Activated CD4-positive, CD25-positive, alpha-beta regulatory T cell (primary cell): ENCODE data around the gene OSBPL10.

Experiments used
- DNase-seq, 4 experiments: peaks; one replicate each; lab custom pipeline; 2025; lab: John Stamatoyannopoulos, UW

The OSBPL10 gene

DNA sequence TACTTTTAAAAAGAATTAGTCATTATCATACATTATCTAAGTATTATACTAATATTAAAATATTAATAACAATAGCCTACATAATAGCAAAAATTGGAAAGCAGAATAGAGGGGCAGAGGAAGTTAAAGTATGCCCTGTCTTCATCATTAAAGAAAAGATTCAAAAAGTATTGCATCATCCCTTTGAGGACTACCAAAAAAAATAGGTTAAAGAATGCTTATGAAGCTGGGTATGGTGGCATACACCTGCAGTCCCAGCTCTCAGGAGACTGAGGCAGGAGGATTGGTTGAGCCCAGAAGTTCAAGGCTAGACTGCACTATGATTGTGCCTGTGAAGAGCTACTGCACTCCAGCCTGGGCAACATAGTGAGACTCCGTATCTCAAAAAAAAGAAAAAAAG lies 240.7 kb downstream of the OSBPL10 start:
- no peak for DNase-seq

DNA sequence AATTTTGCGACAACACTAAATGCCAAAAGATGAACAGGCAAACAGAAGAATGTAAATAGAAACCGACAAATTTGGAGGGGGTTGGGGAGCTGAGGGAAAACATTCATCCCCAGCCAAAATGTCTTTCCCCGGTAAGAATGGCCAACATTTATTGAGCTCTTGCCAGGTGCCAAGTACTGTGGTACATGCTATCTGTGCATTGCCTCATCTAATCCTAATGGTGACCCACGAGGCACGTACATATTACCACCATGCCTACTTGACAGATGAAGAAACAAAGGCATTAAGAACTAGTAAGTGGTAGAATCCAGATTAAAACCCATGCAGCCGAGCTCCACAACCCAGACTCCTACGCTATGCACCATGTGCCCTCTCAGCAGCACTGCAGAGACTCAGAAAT lies 242.7 kb downstream of the OSBPL10 start:
- no peak for DNase-seq

DNA sequence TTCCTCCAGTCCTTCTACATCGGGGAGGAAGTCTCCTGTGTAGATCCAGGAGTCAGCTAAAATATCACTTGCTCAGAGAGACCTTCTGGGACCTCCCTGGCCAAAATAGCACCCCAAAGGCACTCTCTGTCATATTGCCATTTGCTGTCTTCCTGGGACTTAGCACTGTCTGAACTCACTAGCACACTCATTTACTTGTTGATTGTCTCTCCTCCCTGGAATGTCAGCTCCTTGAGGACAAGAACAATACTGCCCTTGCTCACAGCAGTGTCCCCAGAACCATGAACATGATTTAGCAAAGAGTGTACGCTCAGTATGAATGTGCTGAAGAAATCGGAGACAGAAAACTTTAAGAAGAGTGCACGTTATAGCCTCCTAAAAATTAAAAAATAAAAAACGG lies 245.4 kb downstream of the OSBPL10 start:
- no peak for DNase-seq

- no peak for DNase-seq
These were observed 247.8 kb downstream of the OSBPL10 start for GRCh38 chr3:31733234-31733667.

GRCh38 chr3:31732548-31732947 lies 248.5 kb downstream of the OSBPL10 start:
- no peak for DNase-seq

DNA sequence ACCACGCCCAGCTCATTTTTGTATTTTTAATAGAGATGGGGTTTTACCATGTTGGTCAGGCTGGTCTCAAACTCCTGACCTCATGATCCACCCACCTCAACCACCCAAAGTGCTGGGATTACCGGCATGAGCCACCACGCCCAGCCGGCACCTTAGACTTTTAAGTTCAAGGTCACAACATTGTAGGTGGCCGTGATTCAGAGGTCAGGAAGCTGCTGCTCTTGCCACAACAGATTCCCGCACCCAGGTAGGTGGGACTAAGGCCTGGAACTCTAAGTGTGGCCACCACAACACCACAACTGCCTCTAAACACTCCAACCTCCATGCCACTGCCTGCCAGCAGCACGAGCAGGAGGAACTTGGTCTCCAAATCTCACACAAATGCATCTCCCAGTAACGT lies 251.5 kb downstream of the OSBPL10 start:
- no peak for DNase-seq

- DNase-seq = no peak
These were observed 252.0 kb downstream of the OSBPL10 start for GRCh38 chr3:31729082-31729481.

- no peak for DNase-seq
These were observed 252.7 kb downstream of the OSBPL10 start for GRCh38 chr3:31728403-31728802.

- DNase-seq = no peak
These were observed 255.1 kb downstream of the OSBPL10 start for GRCh38 chr3:31725976-31726375.

GRCh38 chr3:31725568-31725967 lies 255.5 kb downstream of the OSBPL10 start:
- DNase-seq = no peak

DNA sequence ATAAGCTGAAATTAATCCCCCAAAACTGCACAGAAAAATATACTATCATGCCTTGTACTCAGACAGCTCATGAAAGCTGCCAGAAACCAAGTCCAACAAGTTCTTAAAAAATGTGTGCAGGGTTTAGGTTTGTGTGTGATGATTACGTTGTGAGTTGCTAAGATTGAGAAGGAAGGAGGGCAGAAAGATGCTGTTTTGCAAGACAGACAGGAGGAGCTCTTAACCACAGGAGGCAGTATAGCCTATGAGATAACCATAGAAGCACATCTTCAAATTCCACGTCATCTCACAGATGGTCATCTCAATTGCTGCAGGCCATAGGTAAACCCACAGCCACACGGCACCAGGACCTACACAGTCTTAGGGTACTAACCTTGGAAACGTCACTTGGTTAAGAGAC lies 256.4 kb downstream of the OSBPL10 start:
- DNase-seq = no peak

DNA sequence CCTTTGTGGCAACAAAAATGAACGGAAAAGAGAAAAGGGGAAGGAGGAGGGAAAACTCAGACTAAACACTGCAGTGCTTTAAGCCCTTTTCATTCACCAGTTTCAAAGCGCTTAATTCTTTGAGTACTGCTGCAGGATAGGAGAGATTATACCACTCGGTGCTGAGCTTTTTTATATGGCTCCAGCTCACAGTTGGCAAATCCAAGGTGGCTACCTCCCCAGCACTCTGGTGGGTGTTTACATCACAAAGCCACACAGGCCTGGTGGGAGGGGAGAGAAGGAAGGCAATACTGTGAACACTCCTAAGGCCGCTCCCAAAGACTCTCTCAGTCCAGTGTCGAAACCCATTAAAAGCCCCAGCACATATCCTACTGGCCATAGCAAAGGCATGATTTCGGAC lies 256.9 kb downstream of the OSBPL10 start:
- no peak for DNase-seq

DNA sequence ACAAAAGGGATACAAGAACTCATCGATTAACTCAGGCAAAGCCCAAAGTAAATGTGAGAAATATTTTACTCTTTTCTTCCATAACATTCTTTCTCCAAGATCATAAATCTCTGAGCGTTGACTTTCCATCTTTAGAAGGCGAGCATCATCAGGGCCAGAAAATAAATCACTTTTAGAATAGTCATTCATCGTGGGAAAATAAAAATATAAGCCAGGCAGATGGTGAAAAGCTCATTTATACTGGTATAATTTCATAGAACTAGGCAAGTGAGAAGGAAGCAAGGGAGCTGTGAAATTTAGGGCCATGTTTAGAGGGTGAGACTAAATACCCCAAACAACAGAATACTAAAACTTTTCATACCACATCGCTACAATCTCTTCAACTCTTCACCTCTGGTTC lies 257.4 kb downstream of the OSBPL10 start:
- no peak for DNase-seq

DNA sequence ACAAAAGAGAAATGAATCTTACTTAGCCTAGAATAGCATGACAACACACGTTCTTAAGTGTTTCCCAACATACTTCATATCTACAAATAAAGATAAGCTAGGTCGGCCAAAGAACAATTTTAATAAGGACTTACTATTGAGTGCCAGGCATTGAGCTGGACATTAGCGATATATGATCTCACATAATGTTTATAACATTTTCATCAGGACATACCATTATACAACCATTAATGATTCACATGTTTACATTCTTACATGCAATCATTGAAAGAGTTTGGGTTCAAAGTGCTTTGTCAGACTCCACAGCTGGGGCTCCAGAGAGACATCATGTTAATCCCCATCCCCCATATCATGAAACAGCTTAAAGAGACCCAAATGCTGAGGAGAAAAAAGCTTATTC lies 259.4 kb downstream of the OSBPL10 start:
- DNase-seq = no peak

- no peak for DNase-seq
These were observed 266.4 kb downstream of the OSBPL10 start for GRCh38 chr3:31714495-31715280.

- DNase-seq = no peak
These were observed 267.2 kb downstream of the OSBPL10 start for GRCh38 chr3:31713816-31714215.

DNA sequence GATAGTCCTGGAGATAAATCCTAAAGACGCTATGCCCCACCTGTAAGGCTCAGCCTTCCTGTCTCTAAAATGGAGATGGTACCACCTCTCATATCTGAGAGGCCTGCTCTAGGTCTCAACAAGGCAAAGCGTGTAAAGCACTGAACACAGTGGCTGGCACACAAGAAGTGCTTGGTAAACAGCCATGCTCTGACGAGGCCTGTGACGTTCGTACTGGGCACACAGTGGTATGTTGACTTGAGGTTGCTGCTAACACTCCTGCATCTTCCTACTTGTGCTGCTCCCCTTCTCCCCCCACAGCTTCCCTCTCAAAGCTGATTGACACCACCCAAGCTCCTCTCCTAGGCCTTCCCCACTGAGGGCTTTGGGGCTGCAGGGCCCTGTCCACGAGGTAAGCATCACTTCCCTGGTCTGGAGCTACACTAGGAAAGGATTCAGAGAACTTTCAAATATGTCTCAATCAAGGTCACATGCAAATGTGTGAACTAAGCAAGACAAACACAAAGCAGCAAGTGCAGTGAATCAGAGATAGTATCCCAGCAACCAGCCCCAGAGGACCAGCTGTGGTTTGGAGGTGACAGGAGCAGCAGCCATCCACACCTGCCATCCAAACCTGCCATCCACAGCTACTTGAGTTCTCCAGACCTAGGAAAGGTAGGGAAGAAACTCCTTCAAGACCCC lies 270.8 kb downstream of the OSBPL10 start:
- no peak for DNase-seq

- no peak for DNase-seq
These were observed 271.5 kb downstream of the OSBPL10 start for GRCh38 chr3:31709526-31709925.

- DNase-seq = no peak
These were observed 272.1 kb downstream of the OSBPL10 start for GRCh38 chr3:31709005-31709404.

- DNase-seq = no peak
These were observed 273.8 kb downstream of the OSBPL10 start for GRCh38 chr3:31707286-31707685.

GRCh38 chr3:31705736-31706135 lies 275.3 kb downstream of the OSBPL10 start:
- DNase-seq = no peak

- DNase-seq = no peak
These were observed 276.4 kb downstream of the OSBPL10 start for GRCh38 chr3:31704591-31705179.

GRCh38 chr3:31704156-31704555 lies 276.9 kb downstream of the OSBPL10 start:
- DNase-seq = no peak
